ENCODE results near the gene DGCR6.

DNA sequence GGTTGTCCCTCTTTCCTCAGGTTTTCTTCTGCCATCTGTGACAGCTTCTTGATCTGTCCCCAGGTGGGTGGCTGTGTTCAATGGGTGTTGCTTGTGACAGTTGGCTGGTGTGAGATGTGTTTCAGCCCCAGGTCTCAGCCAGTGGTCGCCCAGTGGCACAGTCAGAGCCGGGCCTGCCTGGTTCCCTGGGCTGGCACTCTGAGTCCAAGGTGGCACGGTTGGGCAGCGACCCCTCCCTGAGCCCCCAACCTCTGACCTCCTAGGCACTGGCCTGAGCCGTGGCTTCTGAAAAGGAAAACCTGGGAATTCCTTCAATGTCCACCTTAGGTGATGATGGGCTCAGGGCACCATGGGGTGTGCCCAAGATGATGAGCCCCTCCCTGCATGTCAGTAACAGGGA, 44.0 kb downstream of the DGCR6 start:
- TF ChIP-seq, protein P1, sequence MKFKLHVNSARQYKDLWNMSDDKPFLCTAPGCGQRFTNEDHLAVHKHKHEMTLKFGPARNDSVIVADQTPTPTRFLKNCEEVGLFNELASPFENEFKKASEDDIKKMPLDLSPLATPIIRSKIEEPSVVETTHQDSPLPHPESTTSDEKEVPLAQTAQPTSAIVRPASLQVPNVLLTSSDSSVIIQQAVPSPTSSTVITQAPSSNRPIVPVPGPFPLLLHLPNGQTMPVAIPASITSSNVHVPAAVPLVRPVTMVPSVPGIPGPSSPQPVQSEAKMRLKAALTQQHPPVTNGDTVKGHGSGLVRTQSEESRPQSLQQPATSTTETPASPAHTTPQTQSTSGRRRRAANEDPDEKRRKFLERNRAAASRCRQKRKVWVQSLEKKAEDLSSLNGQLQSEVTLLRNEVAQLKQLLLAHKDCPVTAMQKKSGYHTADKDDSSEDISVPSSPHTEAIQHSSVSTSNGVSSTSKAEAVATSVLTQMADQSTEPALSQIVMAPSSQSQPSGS (tag by site-specific recombination; IDR thresholded peaks at IDR 0.05; ENCODE audit: low read depth) = no peak
- TF ChIP-seq, protein P2, sequence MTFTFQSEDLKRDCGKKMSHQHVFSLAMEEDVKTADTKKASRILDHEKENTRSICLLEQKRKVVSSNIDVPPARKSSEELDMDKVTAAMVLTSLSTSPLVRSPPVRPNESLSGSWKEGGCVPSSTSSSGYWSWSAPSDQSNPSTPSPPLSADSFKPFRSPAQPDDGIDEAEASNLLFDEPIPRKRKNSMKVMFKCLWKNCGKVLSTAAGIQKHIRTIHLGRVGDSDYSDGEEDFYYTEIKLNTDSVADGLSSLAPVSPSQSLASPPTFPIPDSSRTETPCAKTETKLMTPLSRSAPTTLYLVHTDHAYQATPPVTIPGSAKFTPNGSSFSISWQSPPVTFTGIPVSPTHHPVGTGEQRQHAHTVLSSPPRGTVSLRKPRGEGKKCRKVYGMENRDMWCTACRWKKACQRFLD (tag by site-specific recombination; IDR thresholded peaks at IDR 0.05) = no peak
- TF ChIP-seq OVOL3 (tag by site-specific recombination; IDR thresholded peaks at IDR 0.05) (no peak), ZNF138 (tag by site-specific recombination; IDR thresholded peaks at IDR 0.05; ENCODE audit: borderline replicate concordance) (no peak), TCF7L2 (IDR thresholded peaks at IDR 0.05; ENCODE audit: borderline replicate concordance, low read depth, low read length) (no peak)
- TF ChIP-seq, protein P3, sequence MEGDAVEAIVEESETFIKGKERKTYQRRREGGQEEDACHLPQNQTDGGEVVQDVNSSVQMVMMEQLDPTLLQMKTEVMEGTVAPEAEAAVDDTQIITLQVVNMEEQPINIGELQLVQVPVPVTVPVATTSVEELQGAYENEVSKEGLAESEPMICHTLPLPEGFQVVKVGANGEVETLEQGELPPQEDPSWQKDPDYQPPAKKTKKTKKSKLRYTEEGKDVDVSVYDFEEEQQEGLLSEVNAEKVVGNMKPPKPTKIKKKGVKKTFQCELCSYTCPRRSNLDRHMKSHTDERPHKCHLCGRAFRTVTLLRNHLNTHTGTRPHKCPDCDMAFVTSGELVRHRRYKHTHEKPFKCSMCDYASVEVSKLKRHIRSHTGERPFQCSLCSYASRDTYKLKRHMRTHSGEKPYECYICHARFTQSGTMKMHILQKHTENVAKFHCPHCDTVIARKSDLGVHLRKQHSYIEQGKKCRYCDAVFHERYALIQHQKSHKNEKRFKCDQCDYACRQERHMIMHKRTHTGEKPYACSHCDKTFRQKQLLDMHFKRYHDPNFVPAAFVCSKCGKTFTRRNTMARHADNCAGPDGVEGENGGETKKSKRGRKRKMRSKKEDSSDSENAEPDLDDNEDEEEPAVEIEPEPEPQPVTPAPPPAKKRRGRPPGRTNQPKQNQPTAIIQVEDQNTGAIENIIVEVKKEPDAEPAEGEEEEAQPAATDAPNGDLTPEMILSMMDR (tag by site-specific recombination; IDR thresholded peaks at IDR 0.05) = no peak

Data from HEK293 (cell line).